PFSK-1 (cell line): ENCODE results near the gene TTC5.

ENCODE experiments used
- POLR2AphosphoS5 ChIP-seq: IDR thresholded peaks from 2 replicates; pipeline ENCODE4 v1.6.1; 2012; ENCODE audit warnings: low read depth, mild to moderate bottlenecking, control low read depth, low read length, moderate library complexity
- TAF1 ChIP-seq: IDR thresholded peaks from 2 replicates; pipeline ENCODE4 v1.6.1; 2012; ENCODE audit warnings: low read length, control low read depth, borderline replicate concordance; ENCODE audit not compliant: insufficient read depth
- TF ChIP-seq, protein P1 (sequence below), 2 experiments: IDR thresholded peaks; 2 replicates each; pipeline versions ENCODE4 v1.6.1 to v1.8.0; 2011 to 2012; ENCODE audit warnings: low read depth in 2 of 2, low read length in 2 of 2, control low read depth in 1 of 2, inconsistent platforms in 1 of 2, mild to moderate bottlenecking in 1 of 2, moderate library complexity in 1 of 2; ENCODE audit not compliant: insufficient read depth in 1 of 2

DNA sequence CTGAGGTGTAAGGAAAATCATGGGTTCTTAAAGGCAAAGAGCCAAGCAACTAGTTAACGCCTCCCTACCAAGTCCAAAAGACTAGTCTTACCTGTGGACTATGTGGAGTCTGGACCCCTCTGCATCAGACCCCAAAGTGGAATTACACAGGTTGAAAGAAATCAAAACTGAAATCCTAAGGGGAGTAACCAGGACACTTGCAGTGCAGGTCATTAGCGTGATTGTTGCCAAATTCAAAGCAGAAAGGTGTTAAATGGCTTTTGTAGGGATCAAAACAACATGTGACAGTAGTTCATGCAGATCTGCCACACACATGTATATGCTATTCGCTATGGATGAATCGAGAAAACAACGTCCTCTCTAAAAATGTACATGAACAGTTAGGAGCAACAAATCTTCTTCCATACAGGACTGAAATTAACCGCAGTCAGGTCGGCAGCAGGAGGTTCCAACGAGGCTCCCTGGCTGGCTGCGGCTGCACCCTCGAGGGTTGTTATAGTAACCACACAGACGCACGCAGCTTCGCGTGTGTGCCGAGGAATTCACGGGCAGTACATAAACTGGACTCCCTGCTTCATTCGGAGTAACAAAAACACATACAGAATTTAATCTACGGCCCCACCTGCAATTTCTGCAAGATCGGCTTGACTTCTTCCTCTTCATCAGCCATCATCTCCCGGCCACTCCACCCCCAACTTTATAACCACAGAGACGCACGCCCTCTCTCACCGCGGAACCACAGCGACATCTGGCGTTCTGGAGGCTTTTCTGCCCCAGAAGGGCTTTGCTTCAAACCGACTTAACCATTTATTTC, at the start of gene TTC5:
- TF ChIP-seq, protein P1, sequence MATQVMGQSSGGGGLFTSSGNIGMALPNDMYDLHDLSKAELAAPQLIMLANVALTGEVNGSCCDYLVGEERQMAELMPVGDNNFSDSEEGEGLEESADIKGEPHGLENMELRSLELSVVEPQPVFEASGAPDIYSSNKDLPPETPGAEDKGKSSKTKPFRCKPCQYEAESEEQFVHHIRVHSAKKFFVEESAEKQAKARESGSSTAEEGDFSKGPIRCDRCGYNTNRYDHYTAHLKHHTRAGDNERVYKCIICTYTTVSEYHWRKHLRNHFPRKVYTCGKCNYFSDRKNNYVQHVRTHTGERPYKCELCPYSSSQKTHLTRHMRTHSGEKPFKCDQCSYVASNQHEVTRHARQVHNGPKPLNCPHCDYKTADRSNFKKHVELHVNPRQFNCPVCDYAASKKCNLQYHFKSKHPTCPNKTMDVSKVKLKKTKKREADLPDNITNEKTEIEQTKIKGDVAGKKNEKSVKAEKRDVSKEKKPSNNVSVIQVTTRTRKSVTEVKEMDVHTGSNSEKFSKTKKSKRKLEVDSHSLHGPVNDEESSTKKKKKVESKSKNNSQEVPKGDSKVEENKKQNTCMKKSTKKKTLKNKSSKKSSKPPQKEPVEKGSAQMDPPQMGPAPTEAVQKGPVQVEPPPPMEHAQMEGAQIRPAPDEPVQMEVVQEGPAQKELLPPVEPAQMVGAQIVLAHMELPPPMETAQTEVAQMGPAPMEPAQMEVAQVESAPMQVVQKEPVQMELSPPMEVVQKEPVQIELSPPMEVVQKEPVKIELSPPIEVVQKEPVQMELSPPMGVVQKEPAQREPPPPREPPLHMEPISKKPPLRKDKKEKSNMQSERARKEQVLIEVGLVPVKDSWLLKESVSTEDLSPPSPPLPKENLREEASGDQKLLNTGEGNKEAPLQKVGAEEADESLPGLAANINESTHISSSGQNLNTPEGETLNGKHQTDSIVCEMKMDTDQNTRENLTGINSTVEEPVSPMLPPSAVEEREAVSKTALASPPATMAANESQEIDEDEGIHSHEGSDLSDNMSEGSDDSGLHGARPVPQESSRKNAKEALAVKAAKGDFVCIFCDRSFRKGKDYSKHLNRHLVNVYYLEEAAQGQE (IDR thresholded peaks at IDR 0.05; ENCODE audit: insufficient read depth in 1 of 2, low read depth in 2 of 2, low read length in 2 of 2), result no peak
- TF ChIP-seq POLR2AphosphoS5 (peak; percentile 44; the same call in 1 of the 2 replicates), TAF1 (peak; percentile 51; the same call in 1 of the 2 replicates)
